GM19397 (cell line): ENCODE data around the gene SHISA4.
"Not testable (repeated sequence)": the region's sequence is repeated elsewhere in the genome, so short reads cannot be mapped to it uniquely, and the experiment has no call there.

Experiments used
- ATAC-seq: cut with Tn5 transposase; IDR thresholded peaks from one replicate; pipeline ENCODE4 v1.9.1; 2021; ENCODE audit warnings: mild to moderate bottlenecking, moderate library complexity; ENCODE audit not compliant: unreplicated experiment

The SHISA4 gene

GRCh38 chr1:201918343-201918742 is 29.6 kb downstream of the SHISA4 start:
- ATAC-seq: no peak

GRCh38 chr1:201921952-201922558 is 33.4 kb downstream of the SHISA4 start:
- ATAC-seq: no peak

GRCh38 chr1:201925301-201925567 is 36.5 kb downstream of the SHISA4 start:
- no peak for ATAC-seq

- ATAC-seq: no peak
Measured at GRCh38 chr1:201925981-201926645, 37.4 kb downstream of the SHISA4 start.

- no peak for ATAC-seq
Measured at GRCh38 chr1:201928266-201928665, 39.6 kb downstream of the SHISA4 start.

- ATAC-seq: no peak
Measured at GRCh38 chr1:201930137-201930536, 41.4 kb downstream of the SHISA4 start.

GRCh38 chr1:201930803-201931202 is 42.1 kb downstream of the SHISA4 start:
- no peak for ATAC-seq

- no peak for ATAC-seq
Measured at GRCh38 chr1:201933840-201934430, 45.2 kb downstream of the SHISA4 start.

GRCh38 chr1:201937624-201938213 is 49.0 kb downstream of the SHISA4 start:
- ATAC-seq: no peak

GRCh38 chr1:201938440-201939035 is 49.8 kb downstream of the SHISA4 start:
- no peak for ATAC-seq

- ATAC-seq: no peak
Measured at GRCh38 chr1:201939148-201939547, 50.5 kb downstream of the SHISA4 start.

- no peak for ATAC-seq
Measured at GRCh38 chr1:201939574-201939973, 50.9 kb downstream of the SHISA4 start.

- ATAC-seq: not testable (repeated sequence)
Measured at GRCh38 chr1:201940316-201940715, 51.6 kb downstream of the SHISA4 start.

GRCh38 chr1:201941420-201942128 is 52.9 kb downstream of the SHISA4 start:
- ATAC-seq: no peak

GRCh38 chr1:201942129-201942495 is 53.4 kb downstream of the SHISA4 start:
- no peak for ATAC-seq
